ENCODE data around the gene DNAJC12.
"Not testable (repeated sequence)": the region's sequence is repeated elsewhere in the genome, so short reads cannot be mapped to it uniquely, and the experiment has no call there.

Gene DNAJC12

DNA sequence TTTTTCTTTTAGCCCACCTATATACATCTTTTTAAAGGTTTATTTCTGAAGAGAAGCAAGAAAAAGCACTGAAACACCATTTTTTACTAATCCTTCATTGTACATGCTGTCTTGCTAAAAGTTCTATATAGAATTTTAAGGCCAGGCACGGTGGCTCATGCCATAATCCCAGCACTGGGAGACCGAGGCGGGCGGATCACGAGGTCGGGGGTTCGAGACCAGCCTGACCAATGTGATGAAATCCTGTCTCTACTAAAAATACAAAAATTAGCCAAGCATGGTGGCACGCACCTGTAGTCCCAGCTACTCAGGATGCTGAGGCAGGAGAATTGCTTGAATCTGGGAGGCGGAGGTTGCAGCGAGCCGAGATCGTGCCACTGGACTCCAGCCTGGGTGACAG, 1.5 kb upstream of the DNAJC12 start:
- DNase-seq: not testable (repeated sequence)

- no peak for DNase-seq
These were observed 1.0 kb downstream of the DNAJC12 start for GRCh38 chr10:67836972-67837371.

- DNase-seq: no peak
These were observed 1.5 kb downstream of the DNAJC12 start for GRCh38 chr10:67836488-67836887.

DNA sequence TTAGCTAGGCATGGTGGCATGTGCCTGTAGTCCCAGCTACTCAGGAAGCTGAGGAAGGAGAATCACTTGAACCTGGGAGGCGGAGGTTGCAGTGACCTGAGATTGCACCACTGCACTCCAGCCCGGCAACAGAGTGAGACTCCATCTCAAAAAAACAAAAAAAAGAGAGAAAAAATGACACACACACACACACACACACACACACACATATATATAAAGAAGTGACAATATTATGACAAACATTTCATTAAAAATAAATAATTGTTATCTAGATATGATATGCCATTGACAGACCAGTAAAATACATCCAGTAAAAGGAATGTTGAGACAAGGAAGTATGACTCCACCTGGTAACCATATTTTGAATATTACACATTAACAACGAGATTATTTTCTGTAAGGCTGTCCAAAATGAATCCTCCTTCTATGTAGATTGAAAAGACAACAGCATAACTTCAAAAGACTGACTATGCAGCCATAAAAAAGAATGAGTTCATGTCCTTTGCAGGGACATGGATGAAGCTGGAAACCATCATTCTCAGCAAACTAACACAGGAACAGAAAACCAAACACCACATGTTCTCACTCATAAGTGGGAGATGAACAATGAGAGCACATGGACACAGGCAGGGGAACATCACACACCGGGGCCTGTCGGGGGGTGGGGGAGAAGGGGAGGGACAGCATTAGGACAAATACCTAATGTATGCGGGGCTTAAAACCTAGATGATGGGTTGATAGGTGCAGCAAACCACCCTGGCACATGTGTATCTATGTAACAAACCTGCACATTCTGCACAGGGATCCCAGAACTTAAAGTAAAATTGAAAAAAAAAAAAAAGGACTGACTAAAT, 2.2 kb downstream of the DNAJC12 start:
- not testable (repeated sequence) for DNase-seq

GRCh38 chr10:67834375-67834774, 3.6 kb downstream of the DNAJC12 start:
- no peak for DNase-seq

DNA sequence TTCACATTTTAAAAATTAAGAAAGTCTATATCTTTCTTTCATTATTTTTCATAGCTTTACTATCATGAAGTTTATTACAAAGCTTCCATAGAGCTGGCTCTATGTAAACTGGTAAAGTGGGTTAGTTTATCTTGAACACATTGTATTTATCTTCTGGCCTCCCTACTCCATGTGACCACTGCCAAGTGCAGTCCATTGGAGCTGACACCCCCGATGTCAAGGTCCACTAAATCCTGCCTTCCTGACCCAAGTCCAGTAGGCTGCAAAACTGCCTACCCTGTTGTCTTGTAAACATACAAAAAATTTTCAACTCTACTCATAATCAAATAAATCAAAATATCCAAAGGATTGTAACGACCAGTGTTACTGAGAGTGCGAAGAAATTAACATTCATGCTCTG, 10.2 kb downstream of the DNAJC12 start:
- no peak for DNase-seq

DNA sequence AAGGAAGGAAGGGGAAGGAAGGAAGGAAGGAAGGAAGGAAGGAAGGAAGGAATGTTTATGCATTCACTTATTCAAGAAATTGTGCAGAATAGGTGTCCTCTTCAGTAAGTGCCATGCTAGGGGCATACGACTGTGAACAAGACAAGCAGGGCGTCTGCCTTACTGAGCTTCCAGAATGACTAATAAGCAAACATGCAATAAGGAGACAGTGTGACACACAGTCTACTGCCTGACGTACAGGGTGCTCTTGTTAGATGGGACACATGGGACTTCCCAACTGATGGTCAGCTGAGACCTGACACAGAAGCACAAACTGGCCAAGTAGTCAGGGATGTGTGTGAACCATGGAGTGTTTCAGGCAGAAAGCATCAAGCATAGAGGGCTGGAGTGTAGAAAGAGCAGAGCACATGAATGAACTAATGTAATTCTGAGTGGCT, 18.2 kb downstream of the DNAJC12 start:
- DNase-seq: no peak

- DNase-seq: no peak
These were observed 19.7 kb downstream of the DNAJC12 start for GRCh38 chr10:67818323-67818722.

GRCh38 chr10:67816719-67817118, 21.3 kb downstream of the DNAJC12 start:
- DNase-seq: no peak

DNA sequence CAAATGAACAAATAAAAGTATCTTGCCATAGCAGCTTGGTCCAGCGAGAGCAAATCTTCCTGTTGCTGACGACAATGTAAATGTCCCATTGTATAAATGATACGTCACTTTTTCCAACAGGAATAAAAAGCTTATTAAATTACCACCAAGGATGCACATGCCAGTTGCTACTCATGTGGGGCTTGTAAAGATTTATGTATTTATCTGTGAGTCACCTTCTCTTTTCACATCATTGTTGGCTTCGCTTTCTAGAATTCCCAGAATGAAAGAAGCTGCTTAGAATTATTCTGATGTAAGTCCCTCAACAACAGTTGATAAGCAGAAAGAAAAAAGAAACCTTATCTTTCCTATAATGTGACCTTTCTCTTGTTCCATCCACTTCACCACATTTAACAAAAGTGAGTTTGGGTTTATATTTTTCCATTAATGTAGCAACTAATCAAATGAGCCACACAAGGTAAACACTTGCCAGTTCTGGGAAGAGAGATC, 22.4 kb downstream of the DNAJC12 start:
- no peak for DNase-seq

GRCh38 chr10:67812007-67812406, 26.0 kb downstream of the DNAJC12 start:
- no peak for DNase-seq

GRCh38 chr10:67809107-67809506, 28.9 kb downstream of the DNAJC12 start:
- no peak for DNase-seq

GRCh38 chr10:67808704-67809103, 29.3 kb downstream of the DNAJC12 start:
- DNase-seq: no peak

- DNase-seq: no peak
These were observed 30.0 kb downstream of the DNAJC12 start for GRCh38 chr10:67807855-67808456.

- no peak for DNase-seq
These were observed 33.7 kb downstream of the DNAJC12 start for GRCh38 chr10:67804395-67804678.

- DNase-seq: no peak
These were observed 34.2 kb downstream of the DNAJC12 start for GRCh38 chr10:67803588-67804394.

- no peak for DNase-seq
These were observed 35.0 kb downstream of the DNAJC12 start for GRCh38 chr10:67802767-67803538.

DNA sequence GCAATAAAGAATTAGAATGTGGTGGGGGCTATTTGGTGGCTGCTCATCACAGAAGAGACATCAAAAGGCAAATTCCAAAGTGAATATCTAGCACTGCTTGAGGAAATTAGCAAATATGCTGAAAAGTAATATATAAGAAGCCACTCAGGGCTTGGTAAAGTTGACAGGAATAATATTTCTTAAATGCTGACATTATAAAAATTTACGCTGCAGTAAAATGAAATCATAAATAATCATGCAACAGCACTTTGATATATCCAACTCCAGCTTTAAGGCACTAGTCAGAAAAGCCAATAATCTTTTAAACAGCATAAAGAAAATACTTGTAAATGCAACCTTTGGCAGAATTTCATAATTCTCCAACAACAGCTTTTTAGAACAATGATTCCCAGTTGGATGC, 36.9 kb downstream of the DNAJC12 start:
- no peak for DNase-seq

DNA sequence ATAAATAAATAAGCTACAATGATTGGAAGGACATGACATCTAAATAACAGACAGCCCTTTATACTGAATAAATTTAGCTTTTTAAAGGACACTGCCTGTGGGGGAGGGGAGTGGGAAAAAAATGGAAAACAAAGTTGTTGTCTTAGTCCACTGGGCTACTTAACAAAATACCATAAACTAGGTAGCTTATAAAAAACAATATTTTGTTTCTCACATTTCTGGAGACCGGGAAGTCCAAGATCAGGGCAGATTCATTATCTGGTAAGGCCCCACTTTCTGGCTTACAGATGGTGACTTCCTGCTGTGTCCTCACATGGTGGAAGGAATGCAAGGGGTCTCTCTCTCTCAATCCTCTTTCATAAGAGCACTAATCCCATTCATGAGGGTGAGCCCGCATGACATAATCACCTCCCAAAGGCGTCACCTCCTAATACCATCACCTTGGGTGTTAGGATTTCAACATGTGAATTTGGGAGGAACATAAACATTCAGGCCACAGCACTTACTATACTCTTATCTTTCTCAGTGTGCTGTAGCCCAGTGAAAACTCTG, 43.0 kb downstream of the DNAJC12 start:
- DNase-seq: no peak

DNA sequence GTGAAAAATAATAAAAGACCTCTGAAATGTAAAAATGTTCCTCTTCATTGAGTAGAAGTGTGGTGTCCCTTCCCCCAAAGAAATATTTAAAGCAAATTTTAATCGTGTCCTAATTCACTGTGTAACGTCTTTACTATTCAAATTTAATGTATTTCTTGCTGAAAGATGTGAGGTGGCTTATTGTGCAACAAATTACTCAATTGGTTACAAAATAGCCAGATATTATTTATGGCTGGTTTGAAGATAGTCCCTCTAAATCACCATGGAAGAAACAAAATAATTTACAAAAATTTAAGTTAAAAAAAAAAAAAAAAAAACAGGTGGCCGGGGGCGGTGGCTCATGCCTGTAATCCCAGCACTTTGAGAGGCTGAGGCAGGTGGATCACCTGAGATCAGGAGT, 43.7 kb downstream of the DNAJC12 start:
- no peak for DNase-seq

DNA sequence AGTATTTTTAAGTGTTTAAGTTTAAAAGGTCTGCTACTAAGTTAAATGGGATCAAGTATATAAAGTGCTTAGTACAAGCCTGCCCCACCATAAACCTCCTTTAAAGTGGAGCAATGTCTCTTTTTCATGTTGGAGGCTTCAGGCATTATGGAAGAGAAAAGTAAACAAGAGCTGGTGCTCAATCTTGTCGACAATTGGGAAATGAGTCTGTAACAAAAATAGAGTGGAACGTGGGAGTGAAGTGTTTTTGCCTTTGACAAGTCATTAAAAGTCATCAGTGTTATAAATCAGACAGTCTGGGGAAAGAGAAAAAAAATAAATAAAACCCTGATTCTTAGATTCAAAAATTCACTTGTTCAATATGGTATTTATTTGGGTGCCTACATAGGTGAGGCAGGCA, 44.7 kb downstream of the DNAJC12 start:
- DNase-seq: no peak

DNA sequence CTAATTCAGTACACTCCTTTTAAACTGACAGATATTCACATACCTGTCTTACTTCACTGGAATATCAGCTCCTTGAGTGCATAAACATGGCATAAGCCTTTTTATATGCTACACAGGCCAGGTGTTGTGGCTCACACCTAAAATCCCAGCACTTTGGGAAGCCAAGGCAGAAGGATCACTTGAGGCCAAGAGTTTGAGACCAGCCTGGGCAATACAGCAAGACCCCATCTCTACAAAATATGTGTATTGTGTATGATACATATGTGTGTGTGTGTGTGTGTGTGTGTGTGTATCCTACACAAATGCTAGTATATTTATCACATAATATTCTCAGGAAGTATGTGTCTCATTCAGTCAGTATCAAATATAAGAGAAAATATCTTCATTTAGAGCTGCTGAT, 45.3 kb downstream of the DNAJC12 start:
- DNase-seq: no peak

Measured in NK-92 treated with Interleukin-12 subunit alpha and Interleukin-12 subunit beta, amount 100 ng/mL, for 24 hours (cell line).